DMS114 treated with DMSO at 0.1 percent for 48 hours (cell line): Measurements from ENCODE around the gene TEKTIP1.

Source experiments
- DNase-seq: peaks from one replicate; lab custom pipeline; 2025; ENCODE audit not compliant: unreplicated experiment; lab: John Stamatoyannopoulos, UW

Gene TEKTIP1

DNA sequence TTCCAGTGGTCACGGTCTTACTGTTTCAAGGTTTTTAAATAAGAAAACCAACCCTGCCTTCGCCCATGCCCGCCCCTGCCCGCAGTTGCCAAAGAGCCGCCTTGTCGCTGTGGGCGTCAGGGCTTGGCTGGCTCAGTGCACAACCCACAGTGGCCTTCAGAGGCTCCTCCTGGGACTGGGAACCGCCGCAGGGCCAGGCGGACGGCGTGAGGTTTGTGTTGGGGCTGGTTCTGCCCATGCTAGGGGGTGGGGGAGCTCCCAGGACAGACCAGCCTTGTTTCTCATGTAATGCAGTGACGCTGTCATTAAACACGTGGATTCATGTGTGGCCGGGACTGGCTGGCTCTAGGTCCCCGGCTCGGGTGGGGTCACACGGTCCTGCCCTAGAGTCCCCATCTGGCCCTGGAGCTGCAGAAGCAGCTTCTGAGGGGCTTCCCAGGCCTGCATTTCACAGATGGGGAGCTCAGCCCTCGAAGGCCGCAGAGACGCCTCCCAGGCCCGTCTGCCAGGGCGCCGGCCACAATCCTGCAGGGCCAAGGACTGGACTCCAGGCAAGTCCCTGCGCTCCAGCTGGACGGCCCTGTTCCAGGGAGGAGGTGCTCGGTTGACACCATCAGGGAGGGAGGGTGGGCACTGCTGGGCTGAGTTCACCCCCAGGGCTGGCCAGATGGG is 2.4 kb upstream of the TEKTIP1 start:
- no peak for DNase-seq

GRCh38 chr19:3537101-3537437 is 1.9 kb upstream of the TEKTIP1 start:
- no peak for DNase-seq

- no peak for DNase-seq
These were observed 1.3 kb upstream of the TEKTIP1 start for GRCh38 chr19:3537438-3538240.

DNA sequence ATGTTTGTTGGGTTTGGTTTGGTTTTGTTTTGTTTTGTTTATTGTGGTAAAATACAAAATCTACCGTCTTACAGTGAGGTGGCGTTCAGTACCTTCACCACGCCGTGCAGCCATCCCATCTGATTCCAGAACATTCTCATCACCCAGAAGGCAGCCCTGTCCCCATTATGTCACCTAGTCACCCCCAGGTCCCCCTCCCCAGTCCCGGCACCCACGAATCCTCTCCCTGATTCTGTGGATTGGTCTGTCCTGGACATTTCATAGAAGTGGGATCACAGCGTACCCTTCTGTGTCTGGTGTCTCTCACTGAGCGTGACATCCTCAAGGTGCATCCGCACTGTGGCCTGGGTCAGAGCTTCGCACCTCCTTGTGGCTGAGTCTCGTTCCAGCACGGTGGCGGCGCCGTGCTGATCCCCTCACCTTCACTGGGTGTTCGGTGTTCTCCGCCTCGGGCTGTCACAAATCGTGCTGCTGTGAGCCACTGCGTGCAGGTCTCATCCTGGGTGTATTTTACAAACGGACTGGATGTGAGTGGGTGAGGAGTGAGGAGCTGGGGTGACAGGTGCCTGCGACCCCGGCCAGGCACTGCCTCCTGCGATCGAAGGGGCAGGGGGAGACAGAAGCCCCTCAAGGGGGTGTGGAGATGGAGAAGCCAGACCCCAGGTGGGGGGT is 580 bp upstream of the TEKTIP1 start:
- DNase-seq = no peak

- DNase-seq = no peak
These were observed 763 bp downstream of the TEKTIP1 start for GRCh38 chr19:3539756-3540118.

GRCh38 chr19:3543150-3544057 is 4.4 kb downstream of the TEKTIP1 start:
- DNase-seq = no peak

- DNase-seq = no peak
These were observed 5.0 kb downstream of the TEKTIP1 start for GRCh38 chr19:3544058-3544376.

GRCh38 chr19:3544742-3545668 is 6.0 kb downstream of the TEKTIP1 start:
- DNase-seq = no peak

DNA sequence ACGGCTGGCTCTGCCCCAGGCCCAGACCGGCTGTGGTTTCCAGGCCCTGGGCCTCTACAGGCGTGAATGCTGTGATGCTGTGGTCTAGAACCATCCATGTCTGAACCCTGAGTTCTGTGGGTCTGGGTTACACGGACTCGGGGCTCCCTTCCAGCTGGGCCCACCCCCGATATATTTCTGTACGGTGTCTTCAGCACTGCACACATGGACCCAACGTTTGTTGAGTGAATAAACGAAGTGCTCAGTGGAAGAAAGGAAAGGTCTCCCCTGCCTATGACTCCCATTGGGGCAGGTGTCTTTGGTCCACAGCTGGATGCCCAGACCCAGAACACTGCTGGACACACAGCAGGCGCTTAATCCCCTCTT is 6.7 kb downstream of the TEKTIP1 start:
- no peak for DNase-seq

DNA sequence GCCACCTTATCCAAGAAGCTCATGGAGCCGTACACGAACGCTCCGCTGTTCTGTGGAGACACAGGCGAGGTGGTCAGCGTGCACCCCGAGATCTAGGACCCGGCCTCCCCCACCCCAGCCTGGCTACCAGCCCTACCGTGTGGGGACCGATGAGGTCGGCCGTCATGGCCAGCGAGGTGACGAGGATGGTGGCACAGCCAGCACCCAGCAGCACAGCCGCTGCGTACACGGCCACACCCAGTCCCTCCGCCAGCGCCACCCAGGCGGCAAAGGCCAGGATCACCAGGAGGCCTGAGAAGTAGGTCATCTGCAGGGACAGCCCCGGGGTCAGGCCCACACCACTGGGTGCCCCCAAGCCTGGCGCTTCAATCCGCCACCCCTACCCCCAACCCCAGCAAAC is 7.1 kb downstream of the TEKTIP1 start:
- no peak for DNase-seq

DNA sequence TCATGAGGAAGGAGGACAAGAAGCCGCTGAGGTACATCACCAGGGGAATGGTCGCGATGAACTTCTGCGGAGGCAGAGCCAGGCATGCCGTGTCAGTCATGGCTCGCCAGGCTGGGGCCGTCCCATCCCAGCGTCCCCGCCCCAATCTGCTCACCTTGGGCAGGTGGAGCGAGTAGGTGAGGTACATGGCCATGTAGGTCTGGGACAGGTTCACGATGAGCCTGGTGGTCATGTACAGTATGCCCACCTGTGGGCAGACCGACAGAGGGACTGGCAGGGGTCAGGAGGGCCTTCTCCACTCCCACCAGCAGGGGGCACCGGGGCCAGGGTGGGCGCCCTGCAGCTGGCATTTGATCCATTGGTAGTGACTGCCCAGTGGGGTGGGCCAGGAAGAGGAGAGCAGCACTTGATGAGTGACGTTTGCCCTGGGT is 8.3 kb downstream of the TEKTIP1 start:
- no peak for DNase-seq

DNA sequence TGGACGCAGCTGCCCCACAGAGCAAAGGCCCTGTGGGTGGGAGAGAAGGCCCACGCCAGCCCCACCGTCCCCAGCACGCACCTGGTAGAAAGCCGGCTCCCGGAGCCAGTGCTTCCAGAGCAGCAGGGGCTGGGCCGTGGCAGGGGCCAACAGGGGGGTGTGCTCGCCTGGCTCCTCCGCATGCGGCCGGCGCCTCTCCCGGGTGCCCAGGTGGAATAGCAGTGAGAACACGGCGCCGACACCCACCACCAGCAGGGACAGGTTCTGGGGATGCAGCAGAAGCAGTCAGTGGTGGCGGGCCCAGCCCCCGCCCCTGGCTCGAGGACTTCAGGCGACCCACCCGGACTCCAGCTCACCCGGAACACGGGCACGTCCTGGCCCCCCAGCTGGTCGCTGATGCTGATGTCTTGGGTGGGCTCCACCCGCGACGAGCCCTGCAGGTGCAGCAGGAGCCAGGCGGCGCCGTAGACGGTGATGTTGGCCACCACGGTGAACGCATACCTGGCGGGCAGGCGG is 8.9 kb downstream of the TEKTIP1 start:
- no peak for DNase-seq

GRCh38 chr19:3548606-3549005 is 9.6 kb downstream of the TEKTIP1 start:
- DNase-seq = no peak

- DNase-seq = no peak
These were observed 10.8 kb downstream of the TEKTIP1 start for GRCh38 chr19:3549816-3550215.

- DNase-seq = no peak
These were observed 12.2 kb downstream of the TEKTIP1 start for GRCh38 chr19:3550947-3551791.

DNA sequence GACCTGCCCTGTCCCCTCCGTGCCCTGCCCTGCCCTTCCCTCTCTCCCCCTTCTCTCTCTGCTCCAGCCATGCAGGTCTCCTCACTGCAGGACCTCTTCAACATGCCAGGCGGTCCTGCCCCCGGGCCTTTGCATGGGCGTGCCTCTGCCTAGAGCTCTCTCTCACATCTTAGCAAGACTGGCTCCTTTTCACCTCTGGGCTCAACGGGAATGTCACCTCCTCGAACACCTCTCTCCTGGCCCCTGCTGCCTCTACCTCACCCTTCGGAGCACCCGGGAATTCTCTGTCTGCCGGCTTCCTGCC is 12.8 kb downstream of the TEKTIP1 start:
- DNase-seq = no peak

- DNase-seq = no peak
These were observed 15.5 kb downstream of the TEKTIP1 start for GRCh38 chr19:3554254-3555083.

- no peak for DNase-seq
These were observed 16.9 kb downstream of the TEKTIP1 start for GRCh38 chr19:3555653-3556422.
